Ammon's horn (tissue), 1 donor: ENCODE measurements around the gene NBPF1.
"Not testable (repeated sequence)": the region's sequence is repeated elsewhere in the genome, so short reads cannot be mapped to it uniquely, and the experiment has no call there.

Experiments used
- DNase-seq: peaks from one replicate; pipeline ENCODE4 v3.0.0-alpha.2; 2016; ENCODE audit warnings: low spot score

NBPF1 gene

DNA sequence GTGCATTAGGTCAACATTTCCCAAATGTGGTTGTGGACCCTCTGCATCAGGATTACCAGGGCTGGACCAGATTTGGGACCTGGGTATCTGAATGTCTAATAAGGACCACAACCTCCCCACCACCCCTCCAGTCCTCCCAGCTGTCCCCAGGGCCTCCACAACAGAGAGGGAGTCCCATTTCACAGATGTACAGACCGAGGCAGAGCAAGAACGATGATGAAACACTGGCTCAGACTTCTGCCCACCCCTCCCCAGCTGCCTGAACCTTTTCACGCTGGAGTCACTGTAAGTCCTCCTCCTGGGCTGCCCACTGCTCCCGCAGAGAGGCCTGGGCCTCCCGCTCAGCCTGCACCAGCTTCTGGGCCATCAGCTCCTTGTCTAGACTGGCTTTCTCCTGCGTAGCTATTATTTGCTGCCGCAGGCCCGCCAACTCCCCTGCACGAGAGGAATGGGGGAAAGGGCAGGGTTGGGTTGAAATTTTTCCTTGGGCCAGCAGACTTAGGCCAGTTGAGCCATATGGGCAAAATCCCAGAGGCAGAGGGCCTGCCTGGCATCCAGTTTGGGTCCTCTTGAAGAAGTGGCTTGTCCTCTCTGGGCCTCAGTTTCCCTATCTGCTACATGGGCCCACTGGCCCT, 8.4 kb upstream of the NBPF1 start:
- DNase-seq = not testable (repeated sequence)

DNA sequence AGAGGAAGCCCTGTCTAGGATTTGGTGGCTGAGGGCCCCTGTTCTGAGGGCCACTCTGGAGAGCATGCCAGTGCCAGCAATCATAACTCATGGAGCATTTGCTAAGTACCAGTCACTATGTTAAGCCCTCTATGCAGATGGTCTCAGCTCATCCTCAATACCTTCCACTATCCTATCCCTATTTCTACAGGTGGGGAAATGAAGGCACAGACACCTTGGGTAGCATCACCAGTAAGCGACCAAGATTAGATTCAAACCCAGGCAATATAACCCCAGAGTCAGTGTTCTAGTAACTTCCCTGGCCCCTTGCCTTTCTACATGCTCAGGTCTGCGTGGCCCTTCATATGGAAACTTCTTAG, 7.9 kb upstream of the NBPF1 start:
- DNase-seq = no peak

DNA sequence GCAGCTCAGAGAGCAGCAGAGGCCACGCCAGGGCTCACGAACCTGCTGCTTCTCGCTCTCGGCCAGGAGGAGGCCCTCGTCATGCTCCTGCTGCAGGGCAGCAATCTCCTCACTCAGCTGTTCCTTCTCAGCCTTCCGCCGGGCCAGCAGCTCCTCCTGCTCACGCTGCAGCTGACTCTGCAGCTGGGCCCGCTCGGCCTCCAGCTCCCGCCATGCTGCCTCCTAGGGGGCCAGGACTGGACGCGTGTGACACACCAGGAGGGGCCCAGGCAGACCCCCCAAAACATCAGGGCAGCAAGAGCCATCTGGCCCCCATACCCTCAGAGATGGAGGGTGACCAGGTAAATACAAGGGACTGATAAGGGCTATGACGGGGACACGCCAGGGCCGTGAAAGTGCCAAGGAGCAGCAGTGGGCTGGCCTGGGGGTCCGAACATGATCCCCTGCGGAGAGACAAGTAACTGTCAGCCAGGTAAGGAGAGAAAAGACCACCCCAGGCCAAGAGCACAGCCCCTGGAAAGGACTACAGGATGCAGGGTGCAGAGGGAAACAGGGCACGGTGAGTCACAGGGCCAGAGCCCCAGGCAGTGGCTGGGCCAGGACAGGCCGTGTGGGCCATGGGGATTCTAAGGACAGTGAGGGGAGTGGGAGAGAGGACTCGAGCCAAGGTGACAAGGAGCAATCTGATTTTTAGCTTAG, 6.6 kb upstream of the NBPF1 start:
- DNase-seq = not testable (repeated sequence)

DNA sequence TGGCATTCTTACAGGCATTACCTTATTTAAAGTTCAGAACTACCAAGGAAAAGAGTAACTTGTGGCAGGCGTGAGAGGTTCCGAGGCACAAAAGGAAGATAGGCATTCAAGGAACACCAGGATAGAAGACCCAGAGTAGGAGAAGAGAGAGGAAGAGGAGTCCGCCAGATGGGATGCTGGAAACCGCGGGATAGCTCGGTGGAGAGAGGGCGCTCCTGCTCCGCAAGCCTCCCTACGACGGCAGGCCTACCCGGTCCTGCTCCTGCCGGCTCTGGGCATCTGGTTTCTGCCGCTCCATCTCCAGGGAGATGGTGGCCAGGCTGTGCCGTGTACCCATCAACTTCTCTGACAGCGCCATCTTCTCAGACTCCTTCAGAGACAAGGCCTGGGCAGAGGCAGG, 5.4 kb upstream of the NBPF1 start:
- DNase-seq = no peak

DNA sequence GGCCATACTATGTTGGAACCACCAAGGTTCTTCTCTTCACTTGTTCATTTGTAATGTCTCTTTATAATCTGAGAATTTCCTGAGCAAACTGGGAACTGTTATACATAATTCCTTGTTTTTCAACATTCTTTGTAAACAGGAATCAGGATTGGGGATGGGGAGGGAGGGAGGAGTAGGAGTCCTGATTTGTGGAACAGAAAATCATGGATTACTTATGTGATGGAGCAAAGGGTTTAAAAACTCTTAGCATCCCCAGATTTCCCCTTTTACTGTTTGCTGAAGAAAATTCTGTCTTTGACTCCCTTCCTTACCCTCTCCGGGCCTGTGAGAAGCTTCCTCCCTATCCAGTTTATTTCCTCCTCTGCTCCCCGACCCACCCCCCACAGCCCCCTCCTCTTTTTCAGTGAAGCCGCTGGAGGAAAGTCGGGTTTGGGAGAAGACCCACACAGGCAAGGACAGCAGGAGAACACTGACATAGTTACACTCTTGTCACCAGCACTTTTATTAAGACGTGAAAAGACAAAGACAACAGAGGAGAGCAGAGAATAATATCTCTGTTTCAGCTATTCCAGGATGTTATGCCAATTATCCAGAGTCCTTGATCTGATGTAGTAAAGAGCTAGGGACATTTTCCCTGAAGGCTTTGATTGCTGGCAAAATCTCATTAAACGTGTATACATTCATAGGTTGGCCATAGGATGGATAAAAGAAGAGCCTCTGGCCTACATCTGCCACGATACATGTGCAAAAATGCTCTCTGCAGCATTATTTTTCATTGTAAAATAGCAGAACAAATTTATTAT, 4.6 kb upstream of the NBPF1 start:
- DNase-seq = no peak

DNA sequence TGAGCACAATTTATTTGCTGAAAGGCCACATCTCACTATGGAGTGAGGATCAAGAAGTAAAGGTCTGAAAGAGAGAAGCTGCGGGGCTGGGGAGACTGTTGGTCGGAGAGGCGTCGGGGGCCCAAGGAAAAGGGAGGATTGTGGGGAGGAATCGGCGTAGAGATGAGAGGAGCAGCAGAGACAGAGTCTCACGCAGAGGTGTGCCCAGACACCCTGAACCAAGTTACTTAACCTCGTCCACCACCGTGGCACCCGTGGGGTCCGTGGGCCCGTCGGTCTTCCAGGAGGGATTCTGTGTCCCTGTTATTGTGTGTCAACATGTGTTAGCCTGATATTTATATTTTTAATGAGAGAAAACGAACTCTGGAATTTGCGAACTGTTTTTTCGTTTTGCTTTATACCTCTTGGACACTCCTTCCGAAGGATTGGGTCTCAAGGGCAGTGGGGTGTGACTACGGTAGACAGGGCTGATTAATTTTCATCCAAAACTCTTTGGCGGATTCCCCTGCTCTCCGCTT, 3.8 kb upstream of the NBPF1 start:
- no peak for DNase-seq

DNA sequence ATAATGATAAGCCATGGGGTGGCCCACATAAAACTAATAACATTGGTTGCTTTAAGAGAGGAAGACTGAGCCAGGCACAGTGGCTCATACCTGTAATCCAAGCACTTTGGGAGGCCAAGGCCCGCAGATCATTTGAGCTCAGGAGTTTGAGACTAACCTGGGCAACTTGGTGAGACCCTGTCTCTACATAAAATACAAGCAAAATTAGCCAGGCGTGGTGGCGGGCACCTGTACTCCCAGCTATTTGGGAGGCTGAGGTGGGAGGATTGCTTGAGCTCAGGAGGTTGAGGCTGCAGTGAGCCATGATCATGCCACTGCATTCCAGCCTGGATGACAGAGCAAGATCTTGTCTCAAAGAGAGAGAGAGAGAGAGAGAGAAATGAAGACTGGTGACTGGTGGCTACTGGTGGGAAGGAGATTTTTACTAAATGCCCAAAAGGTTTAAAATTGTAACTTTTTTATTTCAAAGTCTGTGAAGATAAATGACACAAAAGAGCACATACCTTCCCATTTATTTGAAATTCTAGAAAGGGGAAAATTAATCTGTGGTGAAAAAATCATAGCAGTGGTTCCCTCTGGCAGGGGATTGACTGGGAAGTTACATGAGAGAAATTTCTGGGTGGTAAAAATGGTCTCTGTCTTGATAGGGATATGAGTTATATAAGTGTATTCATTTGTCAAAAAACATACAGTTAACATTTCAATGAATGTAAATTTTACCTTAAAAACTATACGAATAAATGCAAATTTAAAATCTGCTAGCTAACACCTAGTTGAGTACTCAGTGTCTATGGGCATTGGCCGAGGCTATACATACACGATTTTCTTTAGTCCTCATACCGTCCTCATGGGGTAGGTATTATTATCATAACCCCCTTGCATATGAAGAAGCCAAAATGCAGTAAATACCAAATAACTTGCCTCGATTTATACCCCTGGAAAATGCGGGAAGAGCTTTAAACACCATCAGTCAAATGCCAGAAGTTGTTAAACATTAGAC, 2.2 kb upstream of the NBPF1 start:
- DNase-seq = no peak

DNA sequence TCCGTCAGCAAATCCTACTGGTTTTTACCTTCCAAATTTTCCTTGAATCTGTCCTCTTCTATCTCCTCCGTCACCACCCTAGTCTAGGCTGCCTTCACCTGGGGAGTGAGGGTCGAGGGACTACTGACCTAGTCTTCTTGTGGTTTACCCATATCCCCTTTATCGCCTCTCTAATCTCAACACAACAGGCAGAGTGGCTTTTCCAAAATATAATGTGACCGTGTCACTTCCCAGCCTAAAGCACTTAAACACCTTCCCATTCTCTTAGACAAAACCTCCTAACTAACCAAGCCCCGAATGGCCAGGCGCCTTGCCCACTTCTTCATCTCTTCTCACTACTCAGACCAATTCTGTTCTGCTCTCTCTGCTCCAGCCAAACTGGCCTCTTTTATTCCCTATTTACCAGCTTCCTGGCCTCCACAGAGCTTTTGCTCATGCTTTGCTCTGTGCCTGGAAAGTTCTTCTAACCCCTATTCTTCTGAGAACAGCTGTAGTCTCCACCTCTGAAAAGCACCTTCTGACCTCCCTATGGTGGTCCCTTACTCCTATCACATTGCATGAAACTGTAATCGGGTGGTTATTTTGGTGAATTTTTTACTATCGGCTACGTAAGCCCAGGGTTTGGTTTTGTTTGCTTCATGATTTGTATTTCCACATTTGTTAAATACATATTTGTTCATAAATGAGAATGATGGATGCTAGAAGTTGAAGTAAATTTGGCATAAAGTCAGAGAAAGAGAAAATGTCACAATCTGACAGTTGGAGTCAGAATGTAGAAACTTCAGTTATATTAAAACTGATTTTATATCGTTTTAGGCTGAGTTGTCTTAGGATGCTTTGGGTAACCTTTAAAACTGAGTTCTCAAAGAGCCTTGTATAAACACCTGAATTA, 1.2 kb upstream of the NBPF1 start:
- no peak for DNase-seq

DNA sequence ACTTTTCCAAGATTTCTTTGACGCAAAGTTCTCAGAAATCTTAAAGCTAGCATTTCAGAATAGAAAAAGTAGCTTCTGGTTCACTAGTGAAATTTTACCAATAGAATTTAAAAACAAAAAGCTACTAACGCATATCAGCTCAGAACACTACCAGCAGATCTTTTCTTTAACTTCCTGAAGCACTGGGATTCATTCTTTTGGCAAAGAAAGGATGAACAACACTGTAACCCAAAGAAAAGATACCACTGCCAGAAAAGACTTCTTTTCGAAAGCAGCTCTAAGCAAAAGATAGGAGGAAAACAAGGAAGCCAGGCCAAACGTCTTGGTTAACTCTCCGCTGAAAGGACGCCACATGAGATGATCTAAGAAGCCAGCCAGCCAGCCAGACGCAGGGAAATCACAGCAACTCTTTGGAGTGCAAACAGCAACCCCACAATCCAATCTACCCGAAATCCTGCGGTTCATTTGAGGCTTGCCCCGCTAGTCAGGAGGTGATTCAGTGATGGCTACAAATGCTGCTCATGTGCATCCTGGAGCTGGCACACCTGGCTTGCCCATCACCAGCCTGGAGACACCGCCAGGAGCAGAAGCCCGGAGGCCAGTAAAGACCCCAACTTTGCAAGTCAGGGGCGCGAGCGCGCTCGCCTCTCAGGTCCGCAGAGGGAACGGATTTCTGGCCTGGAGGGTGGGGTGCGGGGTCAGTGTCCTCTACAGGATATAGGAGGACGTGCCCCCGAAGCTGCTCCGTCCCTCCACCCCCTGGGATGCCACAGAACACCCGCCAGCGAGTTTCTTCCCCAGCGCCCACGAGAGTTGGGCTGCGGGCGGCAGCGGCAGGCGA, 812 bp downstream of the NBPF1 start:
- DNase-seq = peak; percentile 89

DNA sequence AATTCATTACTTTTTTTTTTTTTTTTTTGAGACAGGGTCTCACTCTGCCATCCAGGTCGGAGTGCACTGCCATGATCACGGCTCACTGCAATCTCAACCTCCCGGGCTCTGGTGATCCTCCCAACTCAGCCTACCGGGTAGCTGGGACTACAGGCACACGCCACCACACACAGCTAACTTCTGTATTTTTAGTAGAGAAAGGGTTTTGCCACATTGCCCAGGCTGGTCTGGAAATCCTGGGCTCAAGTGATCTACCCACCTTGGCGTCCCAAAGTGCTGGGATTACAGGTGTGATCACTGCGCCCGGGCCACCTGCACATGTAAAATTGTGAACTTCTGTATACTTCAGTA, 1.4 kb downstream of the NBPF1 start:
- not testable (repeated sequence) for DNase-seq

DNA sequence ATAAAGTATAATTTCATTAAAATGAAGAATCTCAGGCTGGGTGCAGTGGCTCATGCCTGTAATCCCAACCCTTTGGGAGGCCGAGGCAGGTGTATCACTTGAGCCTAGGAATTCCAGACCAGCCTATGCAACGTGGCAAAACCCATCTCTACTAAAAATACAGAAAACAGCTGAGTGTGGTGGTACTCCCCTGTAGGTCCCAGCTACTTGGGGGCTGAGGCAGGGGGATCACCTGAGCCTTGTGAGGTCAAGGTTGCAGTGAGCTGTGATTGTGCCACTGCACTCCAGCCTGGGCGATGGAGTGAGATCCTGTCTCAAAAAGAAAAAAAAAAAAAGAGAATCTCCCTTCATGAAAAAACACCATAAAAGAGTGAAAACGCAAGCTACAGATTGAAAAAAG, 2.2 kb downstream of the NBPF1 start:
- DNase-seq = not testable (repeated sequence)

DNA sequence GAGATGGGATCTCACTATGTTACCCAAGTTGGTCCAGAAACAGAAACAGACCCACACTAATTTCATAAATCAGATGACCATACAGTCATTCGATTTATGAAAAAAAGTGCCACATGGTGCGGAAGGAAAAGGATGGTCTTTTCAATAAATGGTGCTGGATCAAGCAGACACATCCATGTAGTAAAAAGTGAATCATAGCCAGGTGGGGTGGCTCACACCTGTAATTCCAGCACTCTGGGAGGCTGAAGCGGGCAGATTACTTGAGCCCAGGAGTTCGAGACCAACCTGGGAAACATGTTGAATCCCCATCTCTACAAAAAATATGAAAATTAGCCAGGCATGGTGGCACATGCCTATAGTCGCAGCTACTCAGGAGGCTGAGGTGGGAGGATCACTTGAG, 2.8 kb downstream of the NBPF1 start:
- DNase-seq = not testable (repeated sequence)

DNA sequence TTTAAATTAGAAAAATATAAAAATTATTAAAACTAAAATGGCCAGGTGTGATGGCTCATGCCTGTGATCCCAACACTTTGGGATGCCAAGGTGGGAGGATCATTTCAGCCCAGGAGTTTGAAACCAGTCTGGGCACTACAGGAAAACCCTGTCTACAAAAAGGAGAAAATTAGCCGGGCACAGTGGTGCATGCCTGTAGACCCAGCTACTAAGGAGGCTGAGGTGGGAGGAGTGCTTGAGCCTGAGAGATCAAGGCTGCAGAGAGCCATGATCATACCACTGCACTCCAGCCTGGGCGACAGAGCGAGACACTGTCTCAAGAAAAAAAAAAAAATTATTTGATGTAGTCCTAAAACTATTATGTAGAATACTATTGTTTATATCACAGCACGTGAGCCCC, 3.6 kb downstream of the NBPF1 start:
- not testable (repeated sequence) for DNase-seq

DNA sequence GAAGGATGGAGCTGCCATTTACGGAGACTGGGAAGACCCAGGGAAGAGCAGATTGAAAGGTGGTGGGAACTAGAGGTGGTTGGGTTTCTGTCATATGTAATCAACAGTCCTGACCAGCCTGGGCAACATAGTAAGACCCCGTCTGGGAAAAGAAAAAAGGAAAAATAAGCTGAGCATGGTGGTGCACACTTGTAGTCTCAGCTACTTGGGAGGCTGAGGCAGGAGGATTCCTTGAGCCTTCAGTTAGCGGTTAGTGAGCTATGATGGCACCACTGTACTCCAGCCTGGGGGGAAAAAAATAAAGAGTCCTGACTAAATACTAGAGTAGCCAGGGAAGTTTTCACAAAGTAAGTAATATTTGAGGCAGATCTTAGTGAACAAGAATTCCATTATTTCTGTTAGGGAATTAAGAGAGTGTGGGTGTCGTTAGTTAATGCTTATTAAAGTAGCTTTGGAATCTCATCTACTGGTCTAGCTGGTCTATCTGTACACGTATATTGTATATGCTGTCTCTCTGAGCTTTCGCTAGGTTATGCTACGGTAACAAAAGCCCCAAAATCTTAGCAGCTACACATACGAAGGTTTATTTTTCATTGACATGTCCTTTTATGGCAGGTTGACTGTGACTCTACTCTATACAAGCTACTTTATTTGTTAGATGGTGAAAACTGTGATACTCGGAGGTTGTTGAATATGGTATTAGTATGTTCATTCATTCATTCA, 4.4 kb downstream of the NBPF1 start:
- DNase-seq = no peak

DNA sequence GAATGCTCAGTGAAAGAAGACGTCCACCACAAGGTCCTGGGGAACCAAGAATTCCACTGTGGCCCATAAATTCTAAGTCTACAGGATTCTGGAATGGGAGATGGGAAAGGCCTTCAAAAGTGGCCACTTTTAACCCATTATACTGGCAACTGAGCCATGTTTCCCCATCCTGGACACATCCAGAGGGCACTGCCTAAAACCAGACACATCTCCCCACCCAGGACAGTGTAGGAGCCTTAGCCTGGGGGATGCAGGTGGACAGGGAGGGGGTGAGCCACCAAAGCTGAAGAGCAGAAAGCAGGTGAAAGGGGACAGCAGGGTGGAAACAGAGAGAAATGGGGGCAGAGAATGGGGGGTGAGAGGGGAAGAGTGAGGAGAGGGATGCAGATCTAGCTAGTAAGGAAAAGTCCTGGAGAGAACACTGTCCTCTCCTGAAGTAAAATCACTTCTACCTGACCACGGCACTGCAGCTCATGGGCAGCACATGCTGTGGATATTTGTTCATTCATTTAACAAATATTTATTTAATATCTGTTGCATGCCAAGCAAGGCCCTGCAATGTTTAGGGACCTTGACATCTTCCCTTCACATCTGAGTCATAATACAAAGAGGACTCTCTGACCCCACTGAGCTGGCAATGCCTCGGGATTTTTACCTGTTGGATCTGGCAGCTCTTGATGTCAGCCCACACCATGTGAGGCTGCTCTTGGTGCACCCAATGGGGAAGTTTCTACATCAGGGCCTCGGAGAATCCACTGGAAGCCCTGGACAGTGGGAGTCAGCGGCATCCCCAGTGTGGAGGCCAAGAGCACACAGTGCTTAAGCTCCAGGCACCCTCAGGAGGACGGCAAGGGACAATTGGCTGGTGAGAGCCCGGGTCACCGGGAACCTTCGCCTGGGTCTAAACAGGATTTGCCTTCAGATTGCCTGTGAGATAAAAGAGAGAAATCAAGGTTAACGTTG, 5.2 kb downstream of the NBPF1 start:
- not testable (repeated sequence) for DNase-seq

DNA sequence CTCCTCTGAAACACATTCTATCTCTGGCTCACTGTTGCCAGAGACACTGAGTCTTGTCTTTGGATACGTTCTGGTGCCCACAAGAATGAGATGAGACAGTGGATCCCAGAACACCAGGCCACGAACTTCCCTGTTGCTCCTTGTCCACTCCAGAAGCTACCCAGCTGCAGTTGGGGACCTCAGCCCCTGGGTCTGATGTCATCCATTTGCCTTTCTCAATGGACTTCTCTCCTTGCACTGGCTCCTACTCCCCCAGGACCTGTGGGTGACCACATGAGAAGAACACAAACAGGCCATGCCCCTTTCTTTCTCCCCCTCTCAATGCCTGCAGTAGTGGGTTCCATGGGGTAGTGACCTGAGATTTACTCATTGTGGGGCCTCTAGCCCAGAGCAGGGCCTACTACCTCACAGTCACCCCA, 5.9 kb downstream of the NBPF1 start:
- no peak for DNase-seq

DNA sequence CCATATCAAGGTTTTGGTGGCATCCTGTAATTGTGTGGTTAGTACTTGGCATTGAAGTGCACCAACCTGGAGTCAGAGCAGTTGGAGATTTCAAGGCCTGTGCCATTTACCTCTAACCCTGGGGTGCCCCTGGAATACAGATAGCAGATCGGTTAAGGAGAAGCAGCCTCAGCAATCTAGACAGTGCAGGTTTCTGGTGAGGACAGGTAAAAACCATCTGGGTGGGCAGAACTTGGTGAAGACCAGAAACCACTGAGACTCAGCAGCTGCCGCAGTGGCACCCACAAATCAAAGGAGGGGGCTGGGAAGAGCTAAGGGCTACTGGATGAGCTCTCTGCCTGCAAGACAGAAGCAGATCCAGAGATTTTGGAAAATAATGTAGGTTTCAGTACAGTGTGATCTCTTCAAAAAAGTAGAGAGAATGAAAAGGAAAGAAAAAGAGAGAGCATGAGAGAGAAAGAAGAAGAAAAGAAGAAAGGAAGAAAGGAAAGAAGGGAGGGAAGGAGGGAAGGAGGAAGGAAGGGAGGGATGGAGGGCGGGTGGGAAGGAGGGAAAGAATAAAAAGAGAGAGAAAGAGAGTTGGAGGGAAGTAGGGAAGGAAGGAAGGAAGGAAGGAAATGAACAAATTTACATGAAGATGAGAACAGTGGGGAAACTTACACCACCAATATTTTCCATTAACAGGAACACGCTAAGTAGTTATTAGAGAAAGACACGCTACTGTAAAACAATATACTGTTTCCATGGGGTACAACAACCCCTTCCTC, 6.5 kb downstream of the NBPF1 start:
- DNase-seq = not testable (repeated sequence)
